D721Med (cell line): Measurements from ENCODE around the gene ETV5.

ENCODE experiments used
- DNase-seq: peaks from one replicate; pipeline ENCODE4 v3.0.0; 2011; ENCODE audit warnings: low spot score; ENCODE audit not compliant: insufficient read length
- FAIRE-seq: peaks from 2 replicates; lab custom pipeline; 2011; peaks lifted over from hg19 to GRCh38; lab: Jason Lieb, UNC
- CTCF ChIP-seq: IDR thresholded peaks from 2 replicates; pipeline ENCODE4 v1.5.1; 2012; ENCODE audit warnings: mild to moderate bottlenecking, control low read depth; ENCODE audit not compliant: insufficient read depth; ENCODE audit errors: missing control alignments

Gene ETV5

DNA sequence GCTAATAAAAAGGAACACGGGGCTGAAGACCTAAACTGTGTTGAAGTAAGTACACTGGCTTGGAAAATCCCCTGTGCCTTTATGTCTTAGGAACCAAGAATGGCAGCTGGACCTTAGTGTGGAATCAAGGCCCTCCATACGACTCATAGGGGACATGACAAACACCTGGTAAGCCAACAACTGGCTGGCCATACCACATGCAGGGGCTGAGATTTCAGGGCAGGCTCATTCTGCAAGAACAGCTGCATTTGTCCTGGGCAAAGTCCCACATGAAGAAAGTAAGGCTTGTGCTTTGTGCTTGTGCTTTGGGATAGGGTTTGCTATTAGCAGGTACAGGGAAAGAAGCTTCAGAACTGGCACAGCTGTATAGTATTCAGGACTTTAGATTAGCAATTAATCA, 18.0 kb downstream of the ETV5 start:
- no peak for FAIRE-seq
- no peak for DNase-seq
- TF ChIP-seq CTCF = no peak

GRCh38 chr3:186088335-186088734, 20.6 kb downstream of the ETV5 start:
- FAIRE-seq = no peak

DNA sequence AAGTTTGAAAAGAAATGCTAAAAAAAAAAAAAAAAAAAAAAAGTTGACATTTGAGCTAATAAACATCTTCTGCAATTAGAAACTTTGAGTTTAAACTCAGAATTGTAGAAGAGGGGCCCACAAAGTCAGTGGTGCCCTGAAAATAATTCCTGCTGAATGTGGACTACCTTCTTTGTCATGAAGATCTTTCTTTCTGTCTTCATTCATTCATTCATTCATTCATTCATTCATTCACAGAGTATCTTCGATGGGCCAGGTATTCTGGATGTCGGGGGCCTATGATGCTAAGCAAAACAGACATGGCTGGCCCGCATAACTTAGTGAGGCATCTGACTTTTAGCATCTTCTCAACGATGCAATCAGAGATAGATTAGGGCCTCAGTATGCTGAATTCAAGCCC, 24.6 kb downstream of the ETV5 start:
- FAIRE-seq (no peak), DNase-seq (no peak)
- no peak for TF ChIP-seq CTCF

More at GRCh38 chr3:186088335-186088734, 20.6 kb downstream of the ETV5 start:
- no peak for TF ChIP-seq CTCF
- no peak for DNase-seq

- no peak for TF ChIP-seq CTCF
- DNase-seq = no peak
- FAIRE-seq = no peak
These were observed 25.1 kb downstream of the ETV5 start for GRCh38 chr3:186083746-186084145.

GRCh38 chr3:186082150-186082549, 26.7 kb downstream of the ETV5 start:
- DNase-seq (no peak), FAIRE-seq (no peak)

DNA sequence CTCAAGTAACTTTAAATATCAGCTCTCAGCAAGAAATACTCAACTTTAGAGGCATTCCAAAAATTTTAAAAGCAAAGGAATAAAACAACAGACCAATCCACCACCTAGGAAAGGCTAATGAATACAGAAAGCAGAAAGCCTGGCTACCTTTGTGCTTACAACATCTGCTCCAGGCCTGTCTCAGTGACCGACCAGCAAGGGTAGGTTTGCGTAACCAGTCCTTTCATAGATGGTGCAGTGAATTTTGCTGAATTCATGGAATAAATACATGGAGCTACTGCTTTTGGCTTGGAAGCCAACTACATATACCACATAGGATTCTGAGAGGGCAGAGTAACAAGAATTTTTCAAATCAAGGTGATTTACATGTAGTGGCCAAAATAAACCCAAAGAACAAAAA, 27.2 kb downstream of the ETV5 start:
- DNase-seq = no peak

More at GRCh38 chr3:186082150-186082549, 26.7 kb downstream of the ETV5 start:
- no peak for TF ChIP-seq CTCF

More for the DNA sequence above, 27.2 kb downstream of the ETV5 start:
- FAIRE-seq = no peak
- TF ChIP-seq CTCF = no peak
